ENCODE measurements around the gene PRDM11.

Gene PRDM11

DNA sequence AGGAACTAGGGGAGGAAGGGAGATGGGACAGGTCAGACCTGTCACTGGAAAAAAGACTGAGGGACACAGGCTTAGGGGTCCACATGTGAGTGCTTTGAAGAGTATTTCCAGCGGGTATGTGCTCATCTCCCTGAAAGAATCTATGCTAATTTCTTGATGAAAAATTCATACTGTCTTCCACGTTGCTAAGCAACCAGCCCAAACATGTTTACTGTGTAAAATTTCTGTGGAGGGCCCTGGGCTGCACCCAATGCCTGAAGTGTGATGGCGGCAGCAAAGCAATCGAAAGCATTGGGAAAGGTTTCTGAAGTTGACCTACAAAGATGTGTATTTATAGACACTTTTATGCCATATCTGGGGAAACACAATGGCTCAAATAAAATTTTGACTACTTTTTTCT is 132.3 kb downstream of the PRDM11 start:
- no peak overlapping the region for H2AFZ ChIP-seq (ENCODE audit: low read length)
- no peak overlapping the region for H3K27ac ChIP-seq (ENCODE audit: low read depth, low read length, poor library complexity, severe bottlenecking)
- no peaks in the 10 kb centered on the region for H4K20me1 ChIP-seq (ENCODE audit: insufficient read depth, low read length)
- no peak overlapping the region for H3K4me3 ChIP-seq (ENCODE audit: low read depth, low read length, poor library complexity, severe bottlenecking)
- H3K9ac ChIP-seq (ENCODE audit: low read length), result no peak overlapping the region
- H3K27me3 ChIP-seq (ENCODE audit: insufficient read depth, low read length), result no peaks in the 10 kb centered on the region; the same call in 1 of the 2 replicates
- H3K36me3 ChIP-seq (ENCODE audit: insufficient read depth, low read length), result no peaks in the 10 kb centered on the region
- TF ChIP-seq CTCF (IDR thresholded peaks at IDR 0.05; ENCODE audit: low read length), result no peak
- no peak for TF ChIP-seq EZH2 (IDR thresholded peaks at IDR 0.05; ENCODE audit: borderline replicate concordance, low read length)
- H3K9me3 ChIP-seq (ENCODE audit: low read length), result peaks cover 2% of the 10 kb centered on the region; the same call in 1 of the 2 replicates
- H3K79me2 ChIP-seq (ENCODE audit: insufficient read depth, low read length), result no peaks in the 10 kb centered on the region
- H3K9me2 ChIP-seq (ENCODE audit: low read depth, low read length), result no peaks in the 10 kb centered on the region
- H3K4me1 ChIP-seq (ENCODE audit: insufficient read depth, low read length, severe bottlenecking), result no peaks in the 10 kb centered on the region
- H3K4me2 ChIP-seq (ENCODE audit: low read length), result no peak overlapping the region
- H3F3A ChIP-seq (ENCODE audit: insufficient read depth, low read length), result no peaks in the 10 kb centered on the region

GRCh38 chr11:45279645-45280044 is 133.2 kb downstream of the PRDM11 start:
- H3F3A ChIP-seq (ENCODE audit: insufficient read depth, low read length), result no peaks in the 10 kb centered on the region
- no peaks in the 10 kb centered on the region for H3K4me1 ChIP-seq (ENCODE audit: insufficient read depth, low read length, severe bottlenecking)
- no peaks in the 10 kb centered on the region for H3K9me2 ChIP-seq (ENCODE audit: low read depth, low read length)
- H4K20me1 ChIP-seq (ENCODE audit: insufficient read depth, low read length), result no peaks in the 10 kb centered on the region
- H3K79me2 ChIP-seq (ENCODE audit: insufficient read depth, low read length), result no peaks in the 10 kb centered on the region
- no peak for TF ChIP-seq CTCF (IDR thresholded peaks at IDR 0.05; ENCODE audit: low read length)
- TF ChIP-seq EZH2 (IDR thresholded peaks at IDR 0.05; ENCODE audit: borderline replicate concordance, low read length), result no peak
- no peaks in the 10 kb centered on the region for H3K36me3 ChIP-seq (ENCODE audit: insufficient read depth, low read length)
- H3K9ac ChIP-seq (ENCODE audit: low read length), result no peak overlapping the region
- H3K27me3 ChIP-seq (ENCODE audit: insufficient read depth, low read length), result no peaks in the 10 kb centered on the region; the same call in 1 of the 2 replicates
- H2AFZ ChIP-seq (ENCODE audit: low read length), result no peak overlapping the region
- no peak overlapping the region for H3K4me2 ChIP-seq (ENCODE audit: low read length)
- no peak overlapping the region for H3K4me3 ChIP-seq (ENCODE audit: low read depth, low read length, poor library complexity, severe bottlenecking)
- H3K27ac ChIP-seq (ENCODE audit: low read depth, low read length, poor library complexity, severe bottlenecking), result no peak overlapping the region
- H3K9me3 ChIP-seq (ENCODE audit: low read length), result peaks cover 2% of the 10 kb centered on the region; the same call in 1 of the 2 replicates

- Histone ChIP-seq H3K9me3 (ENCODE audit: low read length) (peaks cover 2% of the 10 kb centered on the region; the same call in 1 of the 2 replicates), H3K4me1 (ENCODE audit: insufficient read depth, low read length, severe bottlenecking) (no peaks in the 10 kb centered on the region), H3K9me2 (ENCODE audit: low read depth, low read length) (no peaks in the 10 kb centered on the region), H3K27me3 (ENCODE audit: insufficient read depth, low read length) (no peaks in the 10 kb centered on the region; the same call in 1 of the 2 replicates), H2AFZ (ENCODE audit: low read length) (no peak overlapping the region), H3K27ac (ENCODE audit: low read depth, low read length, poor library complexity, severe bottlenecking) (no peak overlapping the region), H3K9ac (ENCODE audit: low read length) (no peak overlapping the region), H3K36me3 (ENCODE audit: insufficient read depth, low read length) (no peaks in the 10 kb centered on the region), H3K4me2 (ENCODE audit: low read length) (no peak overlapping the region), H3F3A (ENCODE audit: insufficient read depth, low read length) (no peaks in the 10 kb centered on the region), H3K4me3 (ENCODE audit: low read depth, low read length, poor library complexity, severe bottlenecking) (no peak overlapping the region), H4K20me1 (ENCODE audit: insufficient read depth, low read length) (no peaks in the 10 kb centered on the region), H3K79me2 (ENCODE audit: insufficient read depth, low read length) (no peaks in the 10 kb centered on the region)
- TF ChIP-seq EZH2 (IDR thresholded peaks at IDR 0.05; ENCODE audit: borderline replicate concordance, low read length), result no peak
These were observed 134.0 kb downstream of the PRDM11 start for GRCh38 chr11:45280449-45280848.

DNA sequence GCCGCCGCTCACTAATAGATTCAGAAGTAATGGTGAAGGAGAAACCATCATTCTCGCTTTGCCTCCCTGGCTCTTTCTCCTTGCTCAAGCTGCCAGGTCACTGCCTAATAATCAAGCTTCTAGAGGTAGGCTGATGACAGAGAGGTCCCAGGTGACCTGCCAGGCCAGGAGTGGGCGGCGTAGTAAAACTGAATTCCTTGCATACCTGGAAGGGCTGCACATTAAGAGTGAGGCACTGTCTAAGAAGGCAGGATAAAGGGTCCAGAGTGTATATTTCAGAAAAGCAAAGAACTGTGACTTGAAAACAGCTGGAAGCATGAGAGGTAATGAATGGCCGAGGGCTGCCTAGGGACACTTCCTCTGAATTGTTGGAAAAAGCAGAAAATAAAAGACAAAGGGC is 135.6 kb downstream of the PRDM11 start:
- Histone ChIP-seq H3K27me3 (ENCODE audit: insufficient read depth, low read length) (no peaks in the 10 kb centered on the region; the same call in 1 of the 2 replicates), H3K4me3 (ENCODE audit: low read depth, low read length, poor library complexity, severe bottlenecking) (no peak overlapping the region), H3K79me2 (ENCODE audit: insufficient read depth, low read length) (no peaks in the 10 kb centered on the region), H3K9me2 (ENCODE audit: low read depth, low read length) (no peaks in the 10 kb centered on the region), H3K27ac (ENCODE audit: low read depth, low read length, poor library complexity, severe bottlenecking) (no peak overlapping the region), H3K9me3 (ENCODE audit: low read length) (peaks cover 2% of the 10 kb centered on the region; the same call in 1 of the 2 replicates), H3F3A (ENCODE audit: insufficient read depth, low read length) (no peaks in the 10 kb centered on the region), H3K36me3 (ENCODE audit: insufficient read depth, low read length) (no peaks in the 10 kb centered on the region), H4K20me1 (ENCODE audit: insufficient read depth, low read length) (no peaks in the 10 kb centered on the region), H3K4me2 (ENCODE audit: low read length) (no peak overlapping the region), H3K4me1 (ENCODE audit: insufficient read depth, low read length, severe bottlenecking) (no peaks in the 10 kb centered on the region), H3K9ac (ENCODE audit: low read length) (no peak overlapping the region), H2AFZ (ENCODE audit: low read length) (no peak overlapping the region)
- TF ChIP-seq CTCF (IDR thresholded peaks at IDR 0.05; ENCODE audit: low read length) (no peak), EZH2 (IDR thresholded peaks at IDR 0.05; ENCODE audit: borderline replicate concordance, low read length) (no peak)

Data from OCI-LY1 (cell line).